ENCODE results near the gene TLE3. TPM values are rescaled to one million over a fixed set of nuclear protein-coding genes. Genes with fewer than 3 reads are reported as not detected.
A peak's percentile ranks its signal among the peaks of the same experiment; 100 is the strongest.

TLE3 gene
- total and polyA plus RNA-seq, 2 of the 13 experiments (the other 11 are each of a cell fraction or from before 2014, with no cell fraction given): 11.9 to 13.8 TPM

DNA sequence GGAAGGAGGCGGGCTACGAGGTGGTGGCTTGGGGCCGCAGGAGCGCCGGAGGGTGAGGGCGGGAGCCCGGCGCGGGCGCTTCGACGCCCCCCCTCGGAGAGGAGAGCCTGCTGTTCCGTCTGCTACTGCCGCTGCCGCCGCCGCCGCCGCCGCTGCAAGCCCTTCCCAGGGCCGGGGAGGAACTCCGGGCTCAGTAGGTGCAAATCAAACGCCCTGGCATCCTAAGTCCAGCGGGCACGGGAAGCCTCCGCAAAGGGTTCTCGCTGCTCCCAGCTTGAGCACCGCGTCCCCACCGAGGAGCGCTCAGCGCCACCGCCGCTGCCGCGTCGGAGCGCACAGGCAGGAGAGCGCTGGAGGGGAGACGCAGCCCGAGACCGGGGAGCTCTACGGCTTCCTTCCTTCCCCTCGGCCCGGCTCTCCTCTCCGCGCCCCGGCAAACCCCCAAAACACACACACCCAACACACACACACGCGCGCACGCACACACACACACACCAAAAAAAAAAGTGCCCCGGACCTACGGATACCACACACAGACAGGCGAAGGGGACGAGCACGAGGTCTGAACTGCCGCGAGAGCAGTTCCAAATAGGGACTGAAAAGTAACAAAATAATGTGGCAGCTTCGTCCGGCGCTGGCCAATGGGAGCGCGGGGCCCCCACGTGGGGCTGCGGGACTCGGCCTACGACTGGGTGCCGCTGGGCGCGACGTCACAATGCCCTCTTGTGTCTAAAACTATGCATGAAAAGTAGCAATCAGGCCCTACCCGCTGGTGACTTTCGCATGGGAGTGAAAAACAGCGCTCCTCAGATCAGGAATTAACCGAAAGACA is at the start of gene TLE3 (continued):
- TF ChIP-seq HES4 (CRISPR knock-in tag; IDR thresholded peaks at IDR 0.05; ENCODE audit: borderline replicate concordance): 0 out of 2 replicates have a peak, but pooled peaks have one; percentile 4
- no peak for TF ChIP-seq ZNF354B (CRISPR knock-in tag; IDR thresholded peaks at IDR 0.05)
- peak; percentile 51 for TF ChIP-seq HNRNPLL (IDR thresholded peaks at IDR 0.05; ENCODE audit: low read depth, low read length, poor library complexity, severe bottlenecking)
- 0 out of 2 replicates have a peak, but pooled peaks have one; percentile 25 for TF ChIP-seq NCOA2 (CRISPR knock-in tag; IDR thresholded peaks at IDR 0.05)
- TF ChIP-seq NFYB (CRISPR knock-in tag; IDR thresholded peaks at IDR 0.05): peak; percentile 97
- TF ChIP-seq ELF4 (CRISPR knock-in tag; IDR thresholded peaks at IDR 0.05; ENCODE audit: borderline replicate concordance): 0 out of 2 replicates have a peak, but pooled peaks have one; percentile 25
- TF ChIP-seq KDM5B (CRISPR knock-in tag; IDR thresholded peaks at IDR 0.05; ENCODE audit: borderline replicate concordance): peak; percentile 81
- no peak for TF ChIP-seq HHEX (CRISPR knock-in tag; IDR thresholded peaks at IDR 0.05)
- 0 out of 2 replicates have a peak, but pooled peaks have one; percentile 30 for TF ChIP-seq RFXAP (CRISPR knock-in tag; IDR thresholded peaks at IDR 0.05; ENCODE audit: borderline replicate concordance)
- TF ChIP-seq, protein P1, sequence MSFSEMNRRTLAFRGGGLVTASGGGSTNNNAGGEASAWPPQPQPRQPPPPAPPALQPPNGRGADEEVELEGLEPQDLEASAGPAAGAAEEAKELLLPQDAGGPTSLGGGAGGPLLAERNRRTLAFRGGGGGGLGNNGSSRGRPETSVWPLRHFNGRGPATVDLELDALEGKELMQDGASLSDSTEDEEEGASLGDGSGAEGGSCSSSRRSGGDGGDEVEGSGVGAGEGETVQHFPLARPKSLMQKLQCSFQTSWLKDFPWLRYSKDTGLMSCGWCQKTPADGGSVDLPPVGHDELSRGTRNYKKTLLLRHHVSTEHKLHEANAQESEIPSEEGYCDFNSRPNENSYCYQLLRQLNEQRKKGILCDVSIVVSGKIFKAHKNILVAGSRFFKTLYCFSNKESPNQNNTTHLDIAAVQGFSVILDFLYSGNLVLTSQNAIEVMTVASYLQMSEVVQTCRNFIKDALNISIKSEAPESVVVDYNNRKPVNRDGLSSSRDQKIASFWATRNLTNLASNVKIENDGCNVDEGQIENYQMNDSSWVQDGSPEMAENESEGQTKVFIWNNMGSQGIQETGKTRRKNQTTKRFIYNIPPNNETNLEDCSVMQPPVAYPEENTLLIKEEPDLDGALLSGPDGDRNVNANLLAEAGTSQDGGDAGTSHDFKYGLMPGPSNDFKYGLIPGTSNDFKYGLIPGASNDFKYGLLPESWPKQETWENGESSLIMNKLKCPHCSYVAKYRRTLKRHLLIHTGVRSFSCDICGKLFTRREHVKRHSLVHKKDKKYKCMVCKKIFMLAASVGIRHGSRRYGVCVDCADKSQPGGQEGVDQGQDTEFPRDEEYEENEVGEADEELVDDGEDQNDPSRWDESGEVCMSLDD (CRISPR knock-in tag; IDR thresholded peaks at IDR 0.05; ENCODE audit: borderline replicate concordance): 0 out of 2 replicates have a peak, but pooled peaks have one; percentile 9
- TF ChIP-seq ZNF547 (CRISPR knock-in tag; IDR thresholded peaks at IDR 0.05): no peak
- TF ChIP-seq, protein P2, sequence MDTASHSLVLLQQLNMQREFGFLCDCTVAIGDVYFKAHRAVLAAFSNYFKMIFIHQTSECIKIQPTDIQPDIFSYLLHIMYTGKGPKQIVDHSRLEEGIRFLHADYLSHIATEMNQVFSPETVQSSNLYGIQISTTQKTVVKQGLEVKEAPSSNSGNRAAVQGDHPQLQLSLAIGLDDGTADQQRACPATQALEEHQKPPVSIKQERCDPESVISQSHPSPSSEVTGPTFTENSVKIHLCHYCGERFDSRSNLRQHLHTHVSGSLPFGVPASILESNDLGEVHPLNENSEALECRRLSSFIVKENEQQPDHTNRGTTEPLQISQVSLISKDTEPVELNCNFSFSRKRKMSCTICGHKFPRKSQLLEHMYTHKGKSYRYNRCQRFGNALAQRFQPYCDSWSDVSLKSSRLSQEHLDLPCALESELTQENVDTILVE (CRISPR knock-in tag; IDR thresholded peaks at IDR 0.05): peak; percentile 72
- TF ChIP-seq ELF3 (CRISPR knock-in tag; IDR thresholded peaks at IDR 0.05): peak; percentile 31; the same call in 1 of the 2 replicates
